ENCODE measurements around the gene TMEM222.

The TMEM222 gene

DNA sequence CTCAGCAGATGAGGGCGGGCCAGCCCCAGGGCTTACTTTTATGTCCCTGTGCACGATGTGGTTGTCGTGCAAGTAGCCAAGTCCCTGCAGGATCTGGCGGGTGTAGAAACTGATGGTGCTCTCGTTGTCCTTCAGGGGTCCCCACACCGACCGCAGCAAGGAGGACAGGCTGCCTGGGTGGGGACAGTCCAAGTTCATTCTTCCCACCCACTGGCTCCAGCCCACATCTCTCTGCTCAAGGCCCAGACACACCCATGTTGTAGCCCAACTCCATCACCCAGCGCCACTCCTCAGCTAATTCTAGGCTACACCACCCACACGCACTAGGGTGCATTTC lies 37.8 kb downstream of the TMEM222 start:
- DNase-seq (ENCODE audit: low read depth in 2 of 2), result no peak

DNA sequence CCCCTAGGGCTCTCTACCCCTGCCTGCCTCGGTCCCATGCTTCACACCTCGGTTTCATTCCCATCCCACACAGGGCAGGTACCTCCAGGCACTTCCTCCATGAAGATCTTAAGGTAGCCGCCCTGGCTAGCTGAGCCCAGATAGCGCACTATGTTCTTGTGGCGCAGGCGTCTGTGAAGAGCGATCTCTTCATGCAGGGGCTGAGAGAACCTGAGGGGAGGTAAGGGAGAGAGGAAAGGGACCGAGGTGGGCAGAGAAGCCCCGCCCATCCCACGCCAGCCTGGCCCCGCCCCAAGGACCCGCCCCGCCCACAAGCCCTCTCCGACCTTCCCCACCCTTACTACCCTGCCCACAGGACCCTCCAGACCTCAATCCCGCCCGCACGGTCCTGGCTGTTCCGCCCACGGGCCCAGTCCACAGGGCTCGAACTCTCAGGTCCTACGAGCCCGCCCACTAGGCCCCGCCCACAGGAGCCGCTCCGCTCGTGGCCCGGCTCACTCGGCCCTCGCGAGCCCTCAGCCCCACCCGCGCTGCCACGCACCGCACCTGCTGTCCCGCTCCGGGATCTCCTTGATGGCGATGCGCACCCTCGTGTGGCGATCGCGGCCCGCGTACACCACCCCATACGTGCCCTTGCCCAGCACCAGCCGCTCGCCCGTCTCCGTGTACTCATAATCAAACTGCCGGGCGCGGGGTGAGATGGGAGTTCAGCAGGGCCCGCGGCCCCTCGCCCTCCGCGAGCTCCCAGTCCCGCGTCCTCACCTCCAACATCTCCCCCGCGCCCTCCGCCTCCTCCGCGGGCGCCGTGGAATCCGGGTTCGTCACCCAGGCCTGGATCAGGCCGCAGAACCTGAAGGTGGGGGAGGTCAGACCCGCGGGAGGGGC lies 38.4 kb downstream of the TMEM222 start:
- DNase-seq (ENCODE audit: low read depth in 2 of 2), result peak in 1 of 2 donors; percentile 14

DNA sequence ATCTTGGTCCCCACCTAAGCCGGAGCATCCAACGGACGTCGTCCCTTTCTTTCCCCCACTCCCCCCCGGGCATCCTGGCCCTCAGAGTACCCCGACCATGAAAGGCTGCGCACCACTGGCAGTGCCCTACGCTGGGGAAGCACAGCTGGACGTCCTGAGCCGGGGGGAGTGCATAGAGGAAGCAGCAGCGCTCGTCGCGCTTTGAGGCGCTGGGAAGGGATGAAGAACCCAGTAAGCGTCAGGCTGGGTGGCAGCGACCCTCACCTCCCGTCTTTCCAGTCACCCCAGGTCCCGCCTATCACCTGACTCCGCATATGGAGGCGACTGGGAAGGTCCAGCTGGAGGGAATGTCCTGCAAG lies 39.1 kb downstream of the TMEM222 start:
- DNase-seq (ENCODE audit: low read depth in 2 of 2), result no peak

DNA sequence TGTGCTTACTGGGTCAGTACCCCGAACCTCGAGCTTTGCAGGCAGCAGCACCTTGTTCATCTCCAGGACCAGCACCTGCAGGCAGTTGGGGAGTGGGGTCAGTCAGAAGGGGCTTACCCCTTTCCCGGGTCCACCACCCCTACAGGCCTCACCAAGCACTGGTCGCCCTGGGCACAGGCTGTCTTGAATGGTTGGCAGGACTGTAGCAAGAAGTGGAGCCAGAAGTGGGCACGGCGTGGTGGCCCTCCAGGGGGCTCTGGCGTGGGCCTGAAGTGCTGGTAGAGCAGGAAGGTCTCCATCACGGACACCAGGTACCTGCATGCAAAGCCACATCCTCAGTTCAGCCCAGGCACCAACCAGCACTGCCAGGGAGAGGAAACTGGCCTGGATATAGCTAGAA lies 39.6 kb downstream of the TMEM222 start:
- no peak for DNase-seq (ENCODE audit: low read depth in 2 of 2)

DNA sequence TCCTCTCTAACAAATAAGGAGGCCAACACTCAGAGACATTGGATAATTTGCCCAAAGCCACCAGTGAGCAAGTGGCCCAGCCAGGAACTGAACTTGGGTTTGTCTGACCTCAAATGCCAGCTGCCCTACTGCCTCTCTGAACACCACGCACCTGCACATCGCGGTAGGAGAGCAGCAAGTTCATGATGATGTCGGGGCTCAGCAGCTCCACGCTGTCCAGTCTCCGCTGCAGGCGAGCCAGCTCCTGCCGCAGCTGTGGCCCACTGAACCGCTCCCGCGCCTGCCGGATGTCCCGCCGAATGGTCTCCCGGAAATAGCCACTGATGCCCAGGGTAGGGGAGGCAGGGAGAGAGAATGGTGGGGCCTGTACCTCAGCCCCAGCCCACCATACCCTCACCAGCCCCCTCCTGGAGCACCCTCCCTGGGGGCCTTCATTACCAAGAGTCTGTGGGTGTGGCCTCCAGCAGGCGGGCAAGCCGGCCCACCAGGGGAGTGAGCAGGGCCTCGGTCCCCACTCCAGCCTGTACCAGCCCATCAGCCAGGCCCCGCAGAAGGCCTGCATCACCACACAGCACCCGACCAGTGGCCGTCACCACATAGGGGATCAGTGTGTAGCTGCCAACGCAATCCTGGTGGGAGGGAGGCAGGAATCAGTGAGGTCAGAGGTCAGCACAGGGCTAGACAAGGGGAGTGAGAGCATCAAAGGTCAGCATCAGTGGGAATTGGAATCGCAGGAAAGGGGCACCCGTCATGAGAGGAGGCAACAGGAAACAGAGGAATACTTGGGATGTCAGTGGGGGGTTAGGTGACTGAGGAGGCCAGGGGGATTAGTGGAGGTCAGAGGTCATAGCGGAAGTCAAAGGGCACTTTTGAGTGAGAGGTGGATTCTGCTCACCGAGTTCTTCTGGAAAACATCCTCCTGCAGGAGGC lies 42.1 kb downstream of the TMEM222 start:
- DNase-seq (ENCODE audit: low read depth in 2 of 2), result no peak

DNA sequence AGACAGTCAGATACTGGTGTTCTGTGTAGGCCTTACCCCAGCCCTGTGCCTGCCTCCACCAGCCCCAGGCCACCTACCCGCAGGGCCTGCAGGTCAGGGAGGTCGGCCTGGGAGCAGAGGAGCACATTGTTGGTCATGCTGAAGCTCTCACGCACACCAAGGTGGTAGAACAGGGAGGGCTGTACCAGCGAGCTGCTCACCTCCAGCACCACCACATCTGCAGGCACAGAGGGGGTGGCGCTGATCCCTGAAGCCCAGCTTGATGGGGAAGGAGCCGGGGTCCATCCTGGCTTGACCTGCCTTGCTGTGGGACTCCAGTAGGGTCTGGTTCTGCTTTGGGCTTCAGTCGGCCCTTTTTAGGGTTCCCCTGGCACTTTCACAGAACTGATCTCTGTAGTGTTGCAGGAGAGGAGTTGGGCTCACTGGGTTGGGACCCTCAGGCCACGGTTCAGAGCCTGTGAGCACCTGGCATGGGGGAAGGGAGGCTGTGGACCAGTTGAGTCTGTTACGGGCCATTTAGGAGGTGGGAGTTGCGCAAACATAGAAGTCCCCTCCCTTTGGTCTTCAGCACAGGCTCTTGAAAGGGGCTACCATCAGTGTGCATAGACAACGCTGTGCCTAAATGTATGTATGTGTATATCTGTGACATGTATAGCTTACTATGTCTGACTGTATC lies 42.9 kb downstream of the TMEM222 start:
- no peak for DNase-seq (ENCODE audit: low read depth in 2 of 2)

DNA sequence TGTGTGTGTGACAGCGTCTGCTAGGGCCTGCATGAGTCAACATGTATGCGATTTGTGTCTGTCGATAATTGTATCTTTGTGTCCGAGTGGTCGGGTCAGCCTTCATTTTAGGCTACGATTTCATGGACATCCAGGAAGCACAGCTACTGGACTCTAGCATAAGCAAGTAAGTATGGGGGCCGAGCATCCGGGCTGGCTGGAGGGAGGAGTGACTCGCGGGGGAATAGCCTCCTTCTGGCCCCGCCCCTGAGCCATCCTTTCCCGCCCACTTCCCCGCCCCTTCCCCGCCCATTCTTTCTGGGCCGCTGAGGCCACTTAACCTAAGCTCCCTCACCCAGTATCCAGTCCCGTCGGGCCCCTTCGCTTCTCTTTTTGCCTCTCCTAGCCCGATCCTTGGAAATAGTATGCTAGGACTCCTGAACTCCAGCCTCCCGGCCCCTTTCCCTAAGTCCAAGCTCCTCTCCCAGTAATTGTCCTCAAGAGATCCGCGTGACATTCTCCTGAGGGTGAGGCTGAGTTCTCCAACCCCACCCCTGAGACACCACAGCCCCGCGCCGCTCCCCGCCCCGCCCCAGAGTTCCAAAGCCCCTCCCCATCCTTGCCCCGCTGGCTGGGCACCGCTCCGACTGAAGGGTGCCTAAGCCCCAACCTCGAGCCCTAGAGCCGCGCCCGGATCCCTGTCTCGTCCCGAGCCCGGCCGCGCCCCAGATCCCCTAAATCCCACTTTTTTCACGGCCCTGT lies 43.6 kb downstream of the TMEM222 start:
- peak; percentile 61 to 69 for DNase-seq (ENCODE audit: low read depth in 2 of 2)

DNA sequence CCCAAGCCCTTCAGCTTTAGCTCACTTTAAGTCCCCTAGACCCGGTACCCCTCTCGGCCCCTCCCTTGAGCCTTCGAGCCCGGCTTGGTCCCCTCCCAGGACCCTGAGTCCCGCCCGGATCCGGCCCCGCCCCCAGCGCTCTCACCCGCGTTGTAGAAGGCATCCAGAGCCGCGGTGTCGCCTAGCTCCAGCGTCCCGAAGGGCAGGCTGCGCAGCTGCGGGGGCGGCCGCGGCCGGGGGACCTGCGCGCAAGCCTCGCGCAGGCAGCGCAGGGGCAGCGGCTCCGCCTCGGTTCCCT lies 44.1 kb downstream of the TMEM222 start:
- peak; percentile 35 to 49 for DNase-seq (ENCODE audit: low read depth in 2 of 2)

DNA sequence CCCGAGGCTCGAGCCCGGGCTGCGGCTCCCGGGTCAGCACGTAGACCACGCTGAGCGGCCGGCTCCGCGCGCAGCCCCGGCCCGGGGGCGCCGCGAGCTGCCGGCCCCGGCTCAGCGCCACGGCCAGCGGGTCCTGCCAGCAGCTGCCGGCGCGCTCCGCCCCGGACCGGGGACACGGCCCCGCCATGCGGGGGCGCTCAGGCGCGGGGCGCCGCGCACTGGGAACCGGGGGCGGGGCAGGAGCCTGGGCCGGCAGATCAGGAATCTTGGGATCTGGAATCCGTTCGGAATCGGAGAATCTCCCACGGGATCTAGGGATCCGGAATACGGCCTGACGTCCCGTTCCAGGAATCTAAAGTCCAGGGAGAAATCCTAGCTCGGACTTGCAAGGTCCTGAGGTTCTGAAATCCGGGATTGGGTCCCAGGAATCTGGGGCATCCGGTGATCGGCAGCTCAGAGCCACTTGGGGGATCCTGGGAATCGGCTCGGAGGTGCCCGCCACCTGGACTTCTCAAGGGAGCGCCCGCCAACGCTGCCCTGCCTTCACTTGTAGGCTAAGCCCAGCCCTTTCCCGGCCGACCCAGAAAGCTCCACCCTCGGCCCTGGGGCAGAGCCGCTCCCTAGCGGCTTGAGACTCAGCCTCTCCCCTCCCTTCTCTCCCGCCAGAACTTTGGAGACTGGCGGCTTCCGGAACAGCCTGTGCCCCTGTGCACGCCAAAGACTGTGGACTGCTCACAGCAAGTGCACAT lies 44.6 kb downstream of the TMEM222 start, which contains the start of gene MAP3K6:
MAP3K6 (minus strand) TSS at position 551 of the 749 bp plus-strand sequence; CDS start at position 187, 364 bp downstream.
- no peak for DNase-seq (ENCODE audit: low read depth in 2 of 2)

DNA sequence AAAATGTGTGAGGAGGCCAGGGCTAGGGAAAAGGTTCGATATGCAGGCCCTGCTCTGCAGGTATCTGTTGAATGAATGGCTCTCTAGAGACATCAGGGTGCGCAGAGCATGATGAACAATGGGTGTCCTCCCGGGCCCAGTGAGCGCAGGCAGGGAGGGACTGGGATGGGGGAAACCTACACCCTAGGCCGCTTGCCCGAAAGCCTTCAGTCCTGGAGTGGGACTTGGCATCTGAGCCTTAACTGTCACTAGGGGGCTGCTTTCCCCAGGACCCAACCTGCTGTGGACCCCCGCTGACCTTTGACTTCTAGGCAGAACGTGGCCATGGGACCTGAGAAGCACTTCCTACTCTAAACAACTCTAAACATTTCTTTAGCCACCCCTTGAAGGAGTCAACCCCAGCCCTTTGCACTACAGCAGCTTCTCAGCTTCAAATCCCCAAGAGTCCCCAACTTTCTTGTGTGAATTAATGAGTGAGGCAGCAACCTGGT lies 45.2 kb downstream of the TMEM222 start:
- DNase-seq (ENCODE audit: low read depth in 2 of 2), result no peak

DNA sequence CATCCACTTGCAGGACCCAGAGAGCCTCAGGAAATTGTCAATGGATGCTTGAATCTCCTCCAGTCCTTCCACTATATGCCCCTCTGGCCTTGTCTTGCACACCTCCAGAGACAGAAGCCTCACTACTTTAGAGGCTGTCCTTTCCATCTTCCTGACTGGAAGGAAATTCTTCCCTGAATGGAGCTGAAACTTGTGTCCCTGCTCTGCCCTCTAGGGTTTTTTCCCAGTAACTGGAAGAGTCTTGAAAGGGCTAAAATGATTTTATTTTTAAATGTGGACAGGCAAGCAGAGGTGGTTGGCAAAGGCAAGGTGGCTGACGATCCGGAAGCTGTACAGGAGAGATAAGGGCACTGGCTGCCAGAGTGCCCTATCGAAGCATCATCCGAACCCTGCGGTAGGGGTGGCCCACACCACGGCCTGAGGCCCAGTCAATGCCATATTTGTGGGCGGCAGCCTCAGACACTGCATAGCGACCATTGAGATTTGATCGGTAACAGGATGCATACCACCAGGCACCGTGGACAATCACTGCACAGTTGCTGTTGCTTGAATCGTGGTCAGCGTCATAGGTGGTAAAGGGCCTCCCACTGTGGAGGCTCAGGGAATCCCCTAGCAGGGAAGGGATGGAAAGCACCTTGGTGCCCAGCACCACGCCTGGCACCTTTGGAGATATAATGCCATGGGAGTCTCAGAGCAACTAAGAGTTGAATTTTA lies 47.1 kb downstream of the TMEM222 start:
- DNase-seq (ENCODE audit: low read depth in 2 of 2), result no peak

DNA sequence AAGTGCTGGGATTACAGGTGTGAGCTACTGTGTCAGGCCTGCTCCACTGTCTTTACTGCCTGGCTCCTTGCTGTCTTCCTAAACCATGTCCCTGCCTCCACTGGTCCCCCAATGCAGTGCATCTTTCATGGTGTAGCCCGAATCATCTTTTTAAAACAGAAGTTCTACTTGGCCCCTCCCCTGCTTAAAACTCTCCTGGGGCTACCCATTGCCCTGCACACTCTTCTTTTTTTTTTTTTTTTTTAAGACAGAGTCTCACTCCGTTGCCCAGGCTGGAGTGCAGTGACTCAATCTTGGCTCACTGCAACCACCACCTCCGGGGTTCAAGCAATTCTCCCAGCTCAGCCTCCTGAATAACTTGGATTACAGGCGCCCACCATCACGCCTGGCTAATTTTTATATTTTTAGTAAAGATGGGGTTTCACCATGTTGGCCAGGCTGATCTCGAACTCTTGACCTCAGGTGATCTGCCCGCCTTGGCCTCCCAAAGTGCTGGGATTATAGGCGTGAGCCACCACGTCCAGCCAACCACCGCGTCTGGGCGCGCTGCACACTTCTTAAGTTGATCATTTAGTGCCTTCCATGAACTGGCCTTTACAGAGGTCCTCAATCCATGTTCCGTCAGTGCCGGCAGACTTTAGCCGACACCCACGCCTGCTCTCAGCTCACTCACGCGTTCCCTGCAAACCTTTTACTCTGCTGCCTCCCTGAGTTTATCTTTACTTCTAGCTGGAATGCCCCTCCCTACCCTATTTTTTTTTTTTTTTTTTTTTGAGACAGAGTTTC lies 50.3 kb downstream of the TMEM222 start:
- DNase-seq (ENCODE audit: low read depth in 2 of 2), result no peak

DNA sequence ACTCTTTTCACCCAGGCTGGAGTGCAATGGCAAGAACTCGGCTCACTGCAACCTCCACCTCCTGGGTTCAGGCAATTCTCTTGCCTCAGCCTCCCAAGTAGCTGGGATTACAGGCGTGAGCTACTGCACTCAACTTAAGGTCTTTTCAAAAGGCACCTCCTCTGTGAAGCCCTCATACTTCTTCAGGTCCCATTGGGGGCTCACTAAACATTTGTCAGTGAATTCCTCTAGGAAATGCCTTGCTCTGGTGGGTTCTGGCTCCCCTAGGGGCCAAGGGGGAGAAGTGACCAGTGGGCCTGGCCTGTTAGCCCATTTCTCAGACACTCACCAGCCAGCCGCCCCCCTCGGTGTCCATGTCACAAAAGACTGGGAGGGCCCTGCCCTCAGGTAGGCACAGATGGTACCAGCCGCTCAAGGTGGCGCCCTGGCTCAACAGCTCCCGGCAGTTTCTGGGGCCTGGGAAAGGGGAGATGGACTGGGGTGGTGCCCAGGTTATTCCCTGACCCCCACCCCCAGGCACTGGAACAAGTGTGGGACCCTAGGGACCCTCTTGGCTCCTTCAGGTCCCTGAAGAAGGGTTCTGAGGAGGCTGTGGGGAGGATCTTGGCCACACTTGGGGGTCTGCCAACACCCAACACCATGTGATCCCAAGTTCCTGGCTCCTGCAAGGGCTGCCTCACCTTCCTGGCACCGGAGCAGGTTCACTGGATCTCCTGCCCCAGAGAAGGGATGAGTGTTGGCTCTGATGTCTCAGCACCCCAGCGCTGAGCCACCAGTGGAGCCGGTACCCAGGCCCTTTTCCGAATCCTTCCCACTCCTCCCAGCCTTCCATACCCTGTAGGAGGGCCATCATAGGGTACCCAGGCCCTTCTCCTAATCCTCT lies 51.1 kb downstream of the TMEM222 start:
- no peak for DNase-seq (ENCODE audit: low read depth in 2 of 2)

DNA sequence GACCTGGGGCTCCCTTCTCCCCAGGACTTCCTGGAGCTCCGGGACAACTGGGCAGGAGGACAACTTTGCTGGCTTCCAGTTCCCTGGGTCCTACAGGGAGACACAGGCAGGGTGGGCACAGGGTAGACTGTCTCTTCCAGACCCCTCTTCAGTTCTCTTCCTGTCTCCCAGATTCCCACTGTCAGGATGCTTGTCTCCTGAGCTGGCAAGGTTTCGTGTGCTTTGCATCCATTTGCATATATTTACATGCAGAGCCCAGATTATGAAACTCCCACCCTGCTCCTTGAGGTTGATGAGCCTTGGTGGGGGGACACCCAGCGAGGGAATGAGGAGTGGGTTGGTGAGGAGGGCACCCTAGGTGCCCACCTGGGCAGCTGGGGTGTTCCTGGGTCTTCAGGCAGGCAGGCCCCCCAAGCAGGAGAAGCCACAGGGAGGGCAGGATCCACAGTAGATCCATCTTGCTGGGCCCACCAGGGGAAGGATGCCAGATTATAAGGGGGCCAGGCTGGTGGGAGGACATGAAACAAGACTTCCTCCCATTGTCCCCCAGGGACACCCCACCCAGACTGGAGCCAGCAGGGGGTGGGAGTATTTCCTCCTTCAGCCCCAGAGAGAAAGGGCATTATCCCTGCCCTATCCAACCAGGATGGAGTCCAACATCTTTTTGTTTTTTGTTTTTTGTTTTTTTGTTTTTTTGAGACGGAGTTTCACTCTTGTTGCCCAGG lies 52.6 kb downstream of the TMEM222 start, which contains the start of gene FCN3:
FCN3 (minus strand) TSS at position 463 of the 725 bp plus-strand sequence; CDS start at position 457, 6 bp downstream.
- no peak for DNase-seq (ENCODE audit: low read depth in 2 of 2)

DNA sequence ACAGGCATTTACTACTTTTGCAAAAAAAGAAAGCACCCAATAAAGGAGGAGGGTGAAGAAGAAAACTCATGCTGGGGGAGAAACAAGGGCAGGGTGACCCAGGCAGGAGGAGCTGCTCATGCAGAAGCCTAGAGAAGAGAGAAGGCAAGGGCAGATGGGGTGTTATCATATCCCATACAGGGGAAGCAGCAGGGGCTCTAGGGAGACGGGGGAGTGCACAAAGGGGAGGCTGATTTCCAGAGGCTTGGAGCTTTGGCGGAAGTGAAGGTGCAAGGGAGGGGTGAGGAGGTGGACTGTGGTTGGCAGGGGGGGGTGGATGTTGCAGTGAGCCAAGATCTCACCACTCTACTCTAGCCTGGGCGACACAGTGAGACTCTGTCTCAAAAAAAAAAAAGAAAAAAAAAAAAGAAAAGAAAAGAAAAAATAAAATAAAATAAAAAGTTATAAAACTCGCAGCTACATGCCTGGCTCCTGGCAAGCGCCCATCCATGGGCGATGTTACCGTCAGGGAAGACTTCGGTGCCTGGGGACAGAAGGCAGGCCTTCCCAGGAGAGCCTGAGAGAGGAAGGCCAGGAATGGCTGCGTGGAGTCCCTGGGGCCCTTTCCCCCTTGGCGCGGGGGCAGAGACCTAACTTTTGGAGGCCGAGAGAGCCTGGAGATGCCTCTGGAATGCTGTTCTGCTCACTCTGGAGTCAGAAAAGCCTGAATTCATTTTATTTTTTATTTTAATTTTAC lies 56.0 kb downstream of the TMEM222 start:
- no peak for DNase-seq (ENCODE audit: low read depth in 2 of 2)

DNA sequence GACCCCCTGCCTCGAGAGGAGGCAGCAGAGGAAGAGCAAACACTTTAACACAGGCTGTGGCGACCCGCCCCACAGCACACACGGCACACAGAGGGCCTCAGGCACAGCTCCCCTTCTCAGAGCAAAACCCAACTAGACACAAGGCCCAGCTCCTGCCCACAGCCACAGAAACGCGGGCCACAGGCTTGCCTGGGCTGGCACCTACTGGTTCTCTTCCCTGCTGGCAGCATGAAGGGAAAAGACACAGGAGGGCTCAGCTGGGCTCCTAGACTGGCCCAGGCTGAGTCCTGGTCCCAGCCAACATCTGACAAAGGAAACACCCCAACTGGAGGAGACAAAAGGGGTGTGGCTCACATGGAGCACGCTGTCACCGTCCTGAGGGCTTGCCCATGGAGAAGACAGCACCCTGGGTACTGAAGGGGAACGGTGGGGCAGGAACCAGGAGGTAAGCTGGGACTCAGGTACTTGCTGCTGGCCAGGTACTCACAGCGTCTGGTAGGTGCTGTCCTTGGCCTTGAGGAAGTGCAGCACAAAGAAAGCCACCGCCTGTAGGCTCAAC lies 57.7 kb downstream of the TMEM222 start:
- no peak for DNase-seq (ENCODE audit: low read depth in 2 of 2)
